Measurements from ENCODE around the gene KCNJ5. TPM values are rescaled to one million over a fixed set of nuclear protein-coding genes. Genes with fewer than 3 reads are reported as not detected.

Gene KCNJ5
- polyA plus RNA-seq, 3 donors = 4.3 to 5.3 (median 4.8) TPM

DNA sequence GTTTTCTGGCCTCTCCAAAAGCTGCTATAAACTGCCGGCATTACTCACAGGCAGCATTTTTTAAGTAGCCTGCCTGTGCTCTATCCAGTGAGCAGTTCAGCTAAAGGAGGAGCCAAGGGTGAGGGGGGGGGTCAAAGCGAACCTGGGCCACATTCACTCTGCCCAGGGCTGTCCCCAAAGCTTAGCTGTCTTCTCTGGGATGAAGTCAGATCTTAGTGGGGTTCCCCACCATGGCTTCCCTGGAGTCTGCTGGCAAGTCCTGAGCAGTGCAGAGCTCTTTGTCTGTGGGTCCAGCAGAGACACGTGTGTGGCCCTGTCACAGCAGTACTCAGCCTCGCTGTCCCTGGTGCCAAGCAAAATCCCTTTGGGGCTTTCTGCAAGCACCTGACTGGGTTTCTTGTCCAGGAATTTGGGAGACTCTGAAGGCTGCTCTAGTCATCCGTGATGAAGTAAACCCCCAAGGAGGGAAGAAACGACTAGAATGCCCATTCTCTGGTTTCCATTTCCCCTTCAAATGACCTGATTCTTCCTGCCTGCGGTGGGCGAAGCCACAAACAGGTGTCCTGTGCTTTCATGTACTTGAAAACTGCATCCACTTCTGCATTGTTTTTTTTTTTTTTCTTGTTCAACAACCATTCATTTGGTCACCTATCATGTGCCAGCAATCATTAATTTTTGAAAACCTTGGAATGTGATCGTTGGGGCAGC lies 2.6 kb downstream of the KCNJ5 start:
- DNase-seq (ENCODE audit: low read depth in 3 of 3, low spot score in 2 of 3) = no peak

DNA sequence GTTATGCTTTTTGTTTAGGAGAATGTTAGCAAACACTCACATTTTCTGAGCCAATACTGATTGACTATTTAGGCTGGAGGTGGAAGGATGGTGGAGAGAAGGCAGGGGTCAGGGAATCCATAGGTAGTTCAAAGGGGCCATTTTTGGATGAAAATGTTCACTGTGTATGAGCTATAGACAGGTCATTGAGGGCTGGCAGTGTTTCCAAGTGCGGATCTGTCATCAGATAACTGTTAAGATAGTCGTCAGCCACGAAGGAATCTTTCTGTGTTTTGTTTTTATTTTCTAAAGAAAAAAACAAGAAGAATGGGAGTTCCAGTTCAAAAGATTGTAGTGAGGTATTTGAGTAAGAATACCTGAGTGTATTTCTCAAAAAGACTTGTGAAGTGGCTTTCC lies 3.1 kb downstream of the KCNJ5 start:
- DNase-seq (ENCODE audit: low read depth in 3 of 3, low spot score in 2 of 3) = no peak

DNA sequence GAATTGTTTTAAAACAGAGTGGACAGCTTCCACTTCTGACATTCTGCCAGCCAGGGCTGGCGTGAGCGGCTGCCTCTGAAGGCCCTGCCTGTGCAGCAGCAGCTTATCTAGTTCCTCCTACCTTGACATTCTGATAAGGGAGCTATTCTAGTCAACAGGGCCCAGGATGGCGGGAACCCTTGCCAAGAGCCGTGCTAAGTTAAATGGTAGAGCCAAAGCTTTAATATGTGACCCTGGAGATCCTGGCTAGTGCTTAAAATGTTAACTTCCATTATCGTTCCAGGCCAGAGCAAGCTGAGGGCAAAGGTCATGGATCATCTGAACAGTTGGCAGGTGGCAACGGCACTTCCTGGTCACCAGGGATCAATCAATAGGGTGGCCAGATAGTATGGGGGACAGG lies 3.5 kb downstream of the KCNJ5 start:
- no peak for DNase-seq (ENCODE audit: low read depth in 3 of 3, low spot score in 2 of 3)

DNA sequence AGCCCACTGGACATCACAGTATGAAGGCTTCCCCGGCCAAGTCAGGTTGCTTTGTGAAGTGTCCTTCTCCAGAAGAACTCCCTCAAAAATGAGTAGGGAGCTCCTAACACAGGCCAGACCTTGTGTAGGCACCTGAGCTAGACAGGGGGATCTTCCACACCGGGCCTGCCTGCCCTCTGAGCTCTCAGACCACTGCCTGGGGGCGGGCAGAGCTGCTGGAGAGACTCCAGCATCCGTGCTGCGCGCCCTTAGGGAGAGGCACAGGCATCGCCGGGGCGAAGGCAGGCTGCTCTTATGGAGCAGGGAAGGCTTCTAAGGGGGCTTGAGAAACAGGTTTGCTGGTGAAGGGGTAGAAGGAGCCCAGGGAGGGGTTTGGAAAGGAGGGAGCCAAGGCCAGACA lies 4.4 kb downstream of the KCNJ5 start:
- DNase-seq (ENCODE audit: low read depth in 3 of 3, low spot score in 2 of 3) = no peak

DNA sequence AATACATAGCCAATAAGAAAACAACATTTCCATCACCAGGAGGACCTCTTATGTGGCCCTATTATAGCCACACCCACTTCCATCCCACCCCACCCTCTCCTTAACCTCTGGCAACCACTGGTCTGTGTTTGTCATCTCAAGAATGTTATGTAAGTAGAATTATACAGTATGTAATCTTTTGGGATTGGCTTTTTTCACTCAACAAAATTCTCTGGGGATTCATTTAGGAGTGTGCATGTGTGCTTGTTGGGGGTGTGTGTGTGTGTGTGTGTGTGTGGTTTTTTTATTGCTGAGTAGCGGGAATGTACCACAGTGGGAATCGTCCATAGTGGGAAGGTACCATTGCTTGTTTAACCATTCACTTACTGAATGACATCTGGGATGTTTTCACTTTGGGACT lies 5.2 kb downstream of the KCNJ5 start:
- no peak for DNase-seq (ENCODE audit: low read depth in 3 of 3, low spot score in 2 of 3)

DNA sequence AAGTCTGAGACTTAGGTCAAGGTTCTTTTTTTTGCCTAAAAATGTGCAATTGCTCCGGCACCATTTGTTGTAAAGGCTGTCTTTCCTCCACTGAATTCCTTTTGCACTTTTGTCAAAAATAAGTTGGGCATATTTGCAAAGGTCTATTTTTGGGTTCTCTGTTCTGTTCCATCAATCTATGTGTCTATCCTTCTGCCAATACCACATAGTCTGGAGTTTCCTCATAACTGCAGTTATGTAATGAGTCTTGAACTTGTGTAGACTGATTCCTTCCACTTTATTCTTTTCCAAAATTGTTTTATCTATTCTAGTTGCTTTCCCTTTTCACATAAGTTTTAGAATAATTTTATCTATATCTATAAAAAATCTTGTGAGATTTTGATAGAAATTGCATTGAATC lies 6.7 kb downstream of the KCNJ5 start:
- no peak for DNase-seq (ENCODE audit: low read depth in 3 of 3, low spot score in 2 of 3)

DNA sequence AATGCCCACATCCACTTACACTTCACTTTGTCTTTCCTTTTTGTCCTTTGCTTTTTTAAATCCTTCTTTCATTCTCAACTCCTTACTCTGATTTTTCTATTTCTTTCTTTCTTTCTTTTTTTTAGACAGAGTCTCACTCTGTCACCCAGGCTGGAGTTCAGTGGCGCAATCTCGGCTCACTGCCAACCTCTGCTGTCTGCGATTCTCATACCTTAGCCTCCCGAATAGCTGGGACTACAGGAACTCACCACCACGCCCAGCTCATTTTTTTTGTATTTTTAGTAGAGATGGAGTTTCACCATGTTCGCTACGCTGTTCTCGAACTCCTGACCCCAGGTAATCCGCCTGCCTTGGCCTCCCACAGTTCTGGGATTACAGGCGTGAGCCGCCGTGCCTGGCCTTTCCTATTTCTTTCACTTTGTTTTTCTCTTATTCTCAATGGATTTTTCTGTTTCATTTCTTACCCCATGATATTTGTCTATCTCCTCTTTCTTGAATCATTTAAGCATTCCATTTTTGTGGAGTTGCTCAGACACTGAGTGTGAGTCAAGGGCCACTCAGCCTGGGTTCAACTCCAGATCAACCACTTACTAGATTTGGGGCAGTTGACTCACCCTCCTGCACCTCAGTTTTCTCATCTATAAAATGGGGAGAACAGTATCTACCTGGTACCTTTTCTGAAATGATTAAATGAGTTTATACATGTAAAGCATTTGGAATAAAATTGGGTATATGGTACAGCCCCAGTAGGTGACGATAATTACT lies 7.6 kb downstream of the KCNJ5 start:
- DNase-seq (ENCODE audit: low read depth in 3 of 3, low spot score in 2 of 3) = no peak

DNA sequence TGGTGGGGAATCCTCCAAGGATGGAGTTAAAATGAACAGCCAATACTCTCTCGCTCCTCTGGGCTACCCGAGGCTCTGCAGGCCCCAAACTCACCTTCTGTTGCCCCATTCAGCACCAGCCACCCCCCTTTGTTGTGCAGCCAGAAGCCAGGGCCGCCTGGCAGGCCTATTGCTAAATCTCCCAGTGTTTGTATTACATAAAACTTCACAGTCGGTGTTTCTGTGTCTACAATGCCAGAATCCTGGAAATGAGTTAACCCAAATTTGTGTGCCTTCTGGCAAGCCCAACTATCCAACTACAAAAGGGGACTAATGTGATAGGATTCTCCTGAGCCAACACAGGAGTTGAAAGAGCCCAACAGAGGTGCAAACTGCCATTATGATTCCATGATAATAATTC lies 9.3 kb downstream of the KCNJ5 start:
- no peak for DNase-seq (ENCODE audit: low read depth in 3 of 3, low spot score in 2 of 3)

DNA sequence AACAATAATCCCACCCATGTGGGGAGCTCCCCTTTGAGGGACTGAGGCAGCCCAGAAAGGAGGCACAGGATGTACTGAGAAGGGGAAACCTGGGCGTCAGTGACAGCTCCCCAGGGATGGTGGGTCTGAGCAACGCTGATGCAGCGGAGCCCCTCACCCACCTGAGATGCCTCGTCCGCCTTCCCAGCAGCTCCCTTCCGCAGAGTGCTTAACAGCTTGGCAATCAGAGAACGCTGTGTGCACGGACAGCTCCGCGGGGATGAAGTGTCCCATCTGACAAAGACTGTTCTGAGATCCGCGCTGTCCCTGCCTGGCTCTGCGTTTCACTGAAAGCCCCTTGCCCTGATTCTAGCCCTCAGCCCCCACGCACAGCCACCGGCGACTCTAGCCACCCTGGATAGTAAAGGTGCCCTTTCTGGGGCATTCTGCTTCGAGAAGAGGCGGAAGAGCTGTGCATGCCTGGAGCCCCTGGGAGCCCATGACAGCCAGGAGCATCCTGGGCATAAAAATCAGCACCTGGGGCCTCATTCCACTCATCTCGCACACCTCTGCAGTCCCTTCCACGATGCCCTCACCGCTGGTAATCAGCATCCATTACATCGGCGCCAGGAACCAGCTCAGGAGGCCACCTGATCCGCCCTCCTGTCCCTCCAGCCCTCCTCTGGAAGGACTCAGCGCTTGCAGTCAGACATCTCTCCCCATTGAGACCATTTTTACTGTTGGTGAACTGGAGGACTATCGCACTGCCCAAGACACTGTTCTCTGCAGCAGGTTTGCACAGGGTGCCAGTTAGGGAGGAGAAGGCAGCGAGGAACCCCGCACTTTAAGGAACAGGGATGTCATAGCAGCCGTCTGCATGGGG lies 10.7 kb downstream of the KCNJ5 start:
- DNase-seq (ENCODE audit: low read depth in 3 of 3, low spot score in 2 of 3) = no peak

DNA sequence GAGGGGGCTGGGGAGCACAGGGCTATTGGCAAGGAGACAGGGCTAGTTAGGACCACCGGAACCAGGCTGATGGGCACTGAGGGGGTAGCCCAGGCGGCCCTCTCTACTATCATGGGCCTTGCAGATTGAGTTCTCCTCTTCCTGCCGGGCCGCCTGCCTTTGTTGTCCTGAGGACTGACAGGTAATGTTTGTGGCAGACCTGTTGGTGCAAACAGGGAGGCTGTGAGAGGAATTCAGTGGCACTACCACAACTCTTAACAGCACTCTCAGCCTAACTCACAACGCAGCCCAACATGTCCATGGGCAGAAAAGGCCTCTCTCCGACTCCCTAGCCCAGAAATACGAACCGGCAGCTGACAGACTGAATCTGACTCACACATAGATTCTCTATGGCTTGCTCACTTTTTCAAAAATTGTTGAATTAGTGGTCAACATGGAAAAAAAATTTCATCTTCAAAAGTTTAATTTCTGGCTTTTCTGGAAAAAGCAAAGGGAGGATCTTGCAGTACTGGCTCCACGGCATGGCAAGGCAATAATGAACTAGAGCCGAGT lies 11.4 kb downstream of the KCNJ5 start:
- no peak for DNase-seq (ENCODE audit: low read depth in 3 of 3, low spot score in 2 of 3)

DNA sequence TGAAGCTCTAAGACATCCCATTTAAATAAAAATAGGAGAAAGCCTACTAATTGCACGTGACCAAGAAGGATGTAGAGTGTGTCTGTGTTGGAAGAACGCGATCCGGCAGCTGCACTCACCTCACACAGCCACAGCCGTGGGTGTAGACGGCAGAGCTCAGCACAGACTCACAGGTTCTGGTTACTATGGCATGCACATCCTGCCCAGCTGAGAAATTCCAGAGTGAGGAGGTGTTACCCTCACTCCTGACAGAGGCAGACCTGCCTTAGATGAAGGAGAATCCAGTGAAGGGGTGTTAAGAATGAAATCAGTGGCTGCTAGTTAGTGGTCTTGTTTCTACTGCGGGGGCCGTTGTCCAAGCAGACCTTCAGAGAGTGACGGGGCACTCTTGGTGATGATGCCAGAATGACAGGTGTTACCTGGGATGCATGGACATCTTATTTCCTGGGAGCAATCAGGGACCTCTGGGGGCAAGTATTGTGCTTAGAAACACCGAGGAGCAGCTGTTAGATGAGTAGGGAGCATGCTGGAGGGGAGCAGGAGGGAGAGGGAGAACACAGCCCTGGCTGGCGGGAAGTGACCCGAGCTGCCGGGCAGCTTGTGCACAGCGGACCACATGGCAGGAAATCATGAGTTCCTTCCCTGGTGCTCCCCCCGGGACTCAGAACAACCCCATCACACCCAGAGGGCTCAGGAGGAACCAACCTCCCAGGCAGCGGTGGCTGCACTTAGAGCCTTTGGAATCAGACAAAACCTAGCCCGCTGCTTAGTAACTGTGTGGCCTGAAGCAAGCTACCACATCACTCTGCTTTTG lies 12.3 kb downstream of the KCNJ5 start:
- DNase-seq (ENCODE audit: low read depth in 3 of 3, low spot score in 2 of 3) = no peak

DNA sequence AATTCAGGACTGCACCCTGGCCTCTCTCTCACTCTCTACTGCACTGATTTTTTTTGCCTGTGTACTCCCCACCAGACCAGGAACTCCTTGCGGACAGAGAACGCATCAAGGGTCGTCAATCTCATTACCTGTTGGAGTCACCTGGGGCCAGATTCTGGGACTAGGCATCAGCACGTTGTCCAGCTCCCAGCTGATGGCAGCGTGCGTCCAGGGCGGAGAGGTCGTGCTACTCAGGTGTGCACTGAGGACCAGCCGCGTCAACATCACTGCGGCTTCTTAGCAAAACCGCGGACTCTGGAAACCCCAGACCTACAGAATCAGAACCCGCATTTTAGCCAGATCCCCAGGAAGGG lies 13.1 kb downstream of the KCNJ5 start:
- no peak for DNase-seq (ENCODE audit: low read depth in 3 of 3, low spot score in 2 of 3)

DNA sequence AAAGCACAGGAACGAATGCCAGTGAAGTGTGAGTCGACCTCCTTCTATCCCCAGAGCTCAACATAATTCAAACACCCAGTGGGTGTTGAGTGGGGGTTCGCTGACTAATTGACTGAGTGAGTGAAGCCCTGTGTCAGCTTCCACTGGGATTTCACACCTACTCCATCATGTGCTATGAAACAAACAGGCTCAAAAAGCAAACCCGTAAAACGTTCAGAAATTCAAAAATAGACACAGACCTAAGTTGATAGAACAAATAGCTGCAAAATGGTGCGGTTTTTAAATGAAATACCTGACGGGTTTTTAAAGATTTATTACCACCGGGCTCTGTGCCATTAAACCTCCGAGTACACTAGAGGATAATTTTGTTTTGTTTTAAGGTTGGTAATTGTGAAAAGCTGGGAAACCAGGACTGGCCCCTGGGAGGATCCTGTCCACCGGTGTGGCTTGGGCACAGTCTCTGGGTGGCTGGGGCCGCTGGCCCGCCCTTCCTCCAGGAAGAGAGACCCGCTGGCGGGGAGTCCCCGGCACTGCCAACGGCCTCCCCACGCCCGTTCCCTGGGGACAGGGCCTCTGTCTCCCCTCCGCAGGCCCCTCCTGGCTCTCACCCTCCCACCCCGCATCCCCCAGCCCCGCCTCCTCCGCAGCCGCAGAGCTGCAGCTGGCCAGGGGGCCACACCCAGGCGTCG lies 13.6 kb downstream of the KCNJ5 start:
- DNase-seq (ENCODE audit: low read depth in 3 of 3, low spot score in 2 of 3) = no peak

DNA sequence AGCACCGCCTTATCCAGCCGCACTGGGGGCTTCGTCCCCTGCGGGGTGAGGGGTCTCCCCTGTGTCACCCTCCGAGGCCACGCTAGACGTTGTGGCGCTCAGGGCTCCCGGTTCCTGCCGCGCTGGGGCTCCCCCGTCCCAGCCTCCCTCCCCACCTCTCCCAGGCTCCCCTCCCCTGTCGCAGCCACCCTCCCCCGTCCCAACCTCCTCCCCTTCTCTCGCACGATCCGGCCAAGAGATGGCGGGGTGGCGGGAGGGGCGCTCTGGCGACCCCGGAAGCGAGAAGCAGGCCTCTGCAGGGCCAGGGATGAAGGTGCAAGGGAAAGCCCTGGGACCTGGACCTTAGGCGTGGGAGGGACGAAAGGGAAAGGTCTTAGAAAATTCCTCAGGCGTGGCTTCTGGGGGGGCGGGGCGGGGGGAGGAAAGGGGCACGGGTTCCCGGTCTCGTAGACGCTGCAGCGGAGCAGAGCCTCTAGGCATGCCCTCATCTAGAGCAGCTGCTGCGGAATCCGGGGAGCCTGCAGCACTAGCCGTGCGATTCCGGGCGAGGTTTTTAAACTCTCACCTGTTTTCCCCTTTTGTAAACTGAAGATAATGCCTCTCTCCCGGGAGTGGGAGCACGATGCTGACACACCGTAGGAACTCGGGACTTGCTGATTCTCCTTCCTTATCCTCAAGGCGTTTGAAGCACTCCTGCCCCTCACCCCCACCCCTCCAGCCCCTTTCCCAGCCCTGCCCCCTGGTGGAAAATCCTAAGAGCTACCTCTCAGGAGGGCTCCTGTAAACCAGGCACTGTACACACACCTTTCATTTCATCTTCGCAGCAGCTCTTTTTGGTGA lies 14.4 kb downstream of the KCNJ5 start:
- DNase-seq (ENCODE audit: low read depth in 3 of 3, low spot score in 2 of 3) = no peak

DNA sequence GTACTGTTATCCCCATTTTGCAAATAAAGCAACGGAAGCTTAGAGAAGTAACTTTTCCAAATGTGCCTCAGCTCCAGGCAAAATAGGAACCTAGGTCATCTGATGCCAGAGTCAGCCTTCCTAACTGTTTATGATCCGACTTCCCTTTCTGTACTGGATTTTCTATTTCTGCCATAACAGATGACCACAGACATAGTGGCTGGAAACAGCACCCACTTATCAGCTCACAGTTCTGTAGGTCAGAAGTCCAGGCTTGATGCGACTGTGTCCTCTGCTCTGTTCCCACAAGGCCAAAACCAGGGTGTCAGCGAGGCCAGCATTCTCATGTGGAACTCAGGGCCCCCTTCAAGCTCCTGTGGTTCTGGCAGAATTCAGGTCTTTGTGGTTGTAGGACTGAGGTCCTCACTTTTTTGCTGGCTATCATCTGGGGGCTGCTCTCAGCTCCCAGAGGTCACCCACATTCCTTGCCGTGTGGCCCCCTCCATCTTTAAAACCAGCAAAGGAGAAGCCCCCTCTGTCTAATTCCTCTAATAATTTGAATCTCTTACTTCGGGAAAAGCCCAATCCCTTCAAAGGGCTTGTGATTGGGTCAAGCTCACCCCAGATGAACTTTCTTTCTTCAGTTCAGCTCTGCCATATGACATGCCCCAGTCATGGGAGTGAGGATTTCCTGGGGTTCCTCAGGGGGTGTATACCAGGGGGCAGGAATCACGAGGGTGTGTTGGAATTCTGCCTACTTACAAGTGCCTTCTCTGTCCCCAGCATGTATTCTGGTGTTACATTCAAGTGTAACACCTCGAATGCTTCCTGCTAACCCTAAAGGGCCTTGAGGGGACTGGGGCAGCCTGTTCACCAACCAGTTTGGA lies 15.3 kb downstream of the KCNJ5 start:
- DNase-seq (ENCODE audit: low read depth in 3 of 3, low spot score in 2 of 3) = no peak

DNA sequence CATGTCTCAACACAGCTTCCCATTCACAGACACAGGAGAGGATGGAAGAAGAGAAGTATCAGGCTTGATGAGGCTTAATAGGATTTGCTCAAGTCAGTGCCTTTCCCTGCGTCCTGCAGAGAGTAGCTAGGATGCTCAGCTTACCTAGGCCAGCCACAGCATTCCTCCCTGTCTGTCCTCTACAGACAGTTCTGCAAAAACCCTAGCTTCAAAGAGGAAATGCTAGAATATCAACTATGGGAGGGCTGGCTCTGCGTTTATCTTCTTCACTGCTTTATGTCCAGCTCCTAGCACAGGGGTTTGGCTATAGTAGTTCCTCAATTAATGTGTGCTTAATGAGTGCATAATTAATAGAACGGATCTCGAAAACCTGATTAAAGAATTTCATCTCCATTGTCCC lies 16.4 kb downstream of the KCNJ5 start:
- DNase-seq (ENCODE audit: low read depth in 3 of 3, low spot score in 2 of 3) = no peak

DNA sequence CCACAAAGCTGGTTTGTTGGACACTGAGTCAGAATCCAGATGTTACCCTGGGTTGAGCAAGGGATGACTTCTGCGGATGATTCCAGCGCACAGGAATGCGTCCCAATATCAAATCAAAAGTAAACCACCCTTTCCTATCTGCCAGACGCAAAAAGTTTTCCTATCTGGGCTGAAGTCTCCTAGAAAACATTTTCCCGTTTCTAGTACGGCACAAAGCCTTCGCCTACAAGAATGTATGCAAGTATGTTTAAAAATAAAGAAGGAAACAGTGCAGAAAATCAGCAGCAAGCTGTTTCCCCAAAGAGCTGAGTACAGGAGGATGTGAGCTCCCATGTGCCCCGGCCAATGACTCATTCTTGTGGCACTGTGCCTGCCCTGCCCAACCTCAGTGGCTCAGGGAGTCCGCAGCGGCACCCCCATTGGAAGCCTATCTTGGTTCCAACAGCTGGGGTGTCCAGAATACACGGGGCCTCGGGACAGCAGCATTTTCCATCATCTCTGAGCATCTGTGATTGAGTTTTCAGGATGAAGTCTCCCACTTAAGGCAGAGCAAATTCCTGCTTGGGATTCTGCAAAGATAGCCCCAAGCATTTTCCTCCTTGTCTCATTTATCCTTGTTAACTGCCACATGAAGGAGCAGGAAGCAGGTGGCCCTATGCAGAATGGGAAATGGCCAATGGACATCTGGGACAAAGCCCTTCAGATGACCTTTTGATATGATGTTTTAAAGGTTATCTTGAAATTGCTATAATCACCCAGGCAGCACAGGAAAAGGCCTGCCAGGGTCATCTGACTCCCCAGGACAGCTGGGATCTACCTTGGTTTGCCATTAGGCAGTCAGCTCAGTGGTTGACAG lies 17.5 kb downstream of the KCNJ5 start:
- DNase-seq (ENCODE audit: low read depth in 3 of 3, low spot score in 2 of 3) = no peak
